GM23338 (cell line): ENCODE results near the gene MRPL37. TPM values are rescaled to one million over a fixed set of nuclear protein-coding genes. Genes with fewer than 3 reads are reported as not detected.

Source experiments
- ATAC-seq: fragments of 200-7000 bp; cut with Tn5 transposase; 3 replicates; pipeline ENCODE4 v1.9.1; 2020
- DNase-seq: peaks from one replicate; pipeline ENCODE4 v3.0.0-alpha.2; 2015; ENCODE audit warnings: low spot score
- H2AFZ ChIP-seq: fragments of 200-600 bp; sonication (generic); 2 replicates; pipeline ENCODE4 v1.8.0; 2016; ENCODE audit warnings: antibody characterized with exemption, mild to moderate bottlenecking, moderate library complexity
- H3F3A ChIP-seq: fragments of 200-600 bp; sonication (generic); replicated peaks from 2 replicates; pipeline ENCODE4 v1.8.0; 2017; ENCODE audit warnings: antibody characterized with exemption, mixed run types, low read depth
- H3K27ac ChIP-seq: fragments of 200-600 bp; sonication (generic); 2 replicates; pipeline ENCODE4 v1.6.1; 2016; ENCODE audit warnings: low read depth
- H3K27me3 ChIP-seq: fragments of 200-600 bp; sonication (generic); 2 replicates; pipeline ENCODE4 v1.8.0; 2016; ENCODE audit warnings: mild to moderate bottlenecking, mixed run types, moderate library complexity; ENCODE audit not compliant: insufficient read depth
- H3K36me3 ChIP-seq: fragments of 200-600 bp; sonication (generic); 2 replicates; pipeline ENCODE4 v1.8.0; 2016; ENCODE audit warnings: mild to moderate bottlenecking; ENCODE audit not compliant: insufficient read depth
- H3K4me1 ChIP-seq: fragments of 200-600 bp; sonication (generic); 2 replicates; pipeline ENCODE4 v1.8.0; 2016; ENCODE audit warnings: mild to moderate bottlenecking, moderate library complexity; ENCODE audit not compliant: insufficient read depth
- H3K4me2 ChIP-seq: fragments of 200-600 bp; sonication (generic); 2 replicates; pipeline ENCODE4 v1.7.1; 2017; ENCODE audit warnings: mixed run types
- H3K4me3 ChIP-seq: fragments of 200-600 bp; sonication (generic); 2 replicates; pipeline ENCODE4 v1.6.1; 2016; ENCODE audit warnings: mixed run types
- H3K79me2 ChIP-seq: fragments of 200-600 bp; sonication (generic); replicated peaks from 2 replicates; pipeline ENCODE4 v1.8.0; 2017; ENCODE audit warnings: mild to moderate bottlenecking; ENCODE audit not compliant: insufficient read depth
- H3K9me2 ChIP-seq: fragments of 200-600 bp; sonication (generic); 2 replicates; pipeline ENCODE4 v1.8.0; 2017; ENCODE audit not compliant: insufficient read depth
- H4K20me1 ChIP-seq: fragments of 200-600 bp; sonication (generic); replicated peaks from 2 replicates; pipeline ENCODE4 v1.8.0; 2017; ENCODE audit warnings: mild to moderate bottlenecking; ENCODE audit not compliant: insufficient read depth
- H3K27ac Mint-ChIP-seq: 2 replicates; pipeline ENCODE4 v1.8.0; 2020; ENCODE audit warnings: inconsistent platforms, mild to moderate bottlenecking, moderate library complexity, mixed read lengths
- H3K27me3 Mint-ChIP-seq: 3 replicates; pipeline ENCODE4 v1.8.0; 2022; ENCODE audit warnings: low read depth, mild to moderate bottlenecking, moderate library complexity, mixed read lengths, inconsistent platforms; ENCODE audit not compliant: insufficient read depth, poor library complexity
- H3K36me3 Mint-ChIP-seq: 3 replicates; pipeline ENCODE4 v1.8.0; 2021; ENCODE audit warnings: low read depth, mild to moderate bottlenecking, inconsistent platforms, moderate library complexity, mixed read lengths
- H3K4me1 Mint-ChIP-seq: 3 replicates; pipeline ENCODE4 v1.8.0; 2020; ENCODE audit warnings: mild to moderate bottlenecking, inconsistent platforms, mixed read lengths
- H3K4me3 Mint-ChIP-seq: 3 replicates; pipeline ENCODE4 v1.8.0; 2021; ENCODE audit warnings: moderate library complexity, mild to moderate bottlenecking, inconsistent platforms, mixed read lengths
- H3K9me3 Mint-ChIP-seq: 3 replicates; pipeline ENCODE4 v1.8.0; 2020; ENCODE audit warnings: moderate library complexity, mild to moderate bottlenecking, inconsistent platforms, mixed read lengths
- CREB1 ChIP-seq: fragments of 250-450 bp; sonication (Bioruptor Pico); IDR thresholded peaks from 2 replicates; pipeline ENCODE4 v1.5.0; 2020; ENCODE audit warnings: low read depth, mild to moderate bottlenecking, moderate library complexity
- CTCF ChIP-seq, 2 experiments: fragments of 200-600 bp in 1 of 2; sonication (generic) in 1 of 2; conservative IDR thresholded peaks; 2 replicates each; pipeline versions ENCODE4 v1.5.1 to v1.6.1; 2016 to 2017; ENCODE audit warnings: antibody characterized with exemption in 2 of 2, low read depth in 2 of 2, mild to moderate bottlenecking in 2 of 2, moderate library complexity in 1 of 2
- EZH2 ChIP-seq: fragments of 200-600 bp; sonication (generic); IDR thresholded peaks from one replicate; pipeline ENCODE4 v1.8.0; 2017; ENCODE audit warnings: antibody characterized with exemption, mild to moderate bottlenecking, low read depth; ENCODE audit not compliant: unreplicated experiment
- JUNB ChIP-seq: IDR thresholded peaks from one replicate; pipeline ENCODE4 v1.6.1; 2016; ENCODE audit warnings: antibody characterized with exemption; ENCODE audit not compliant: unreplicated experiment
- REST ChIP-seq: IDR thresholded peaks from one replicate; pipeline ENCODE4 v1.6.1; 2018; ENCODE audit warnings: antibody characterized with exemption; ENCODE audit not compliant: unreplicated experiment
- polyA plus RNA-seq: library from polyadenylated mRNA; unstranded; fragments of >200 nt; fragmentation: Nextera tagmentation; extraction: Ambion mirVana; gene quantifications from 2 replicates; pipeline ENCODE4 v1.2.1, GENCODE V29; 2016
- total RNA-seq: library from RNA; depleted of rRNA; stranded (reverse); fragments of >200 nt; shearing (Covaris generic); gene quantifications from 2 replicates; pipeline ENCODE4 v1.2.3, GENCODE V29; 2014

The MRPL37 gene
- total and polyA plus RNA-seq, 2 experiments from 2014 or later: 130 to 155 TPM

DNA sequence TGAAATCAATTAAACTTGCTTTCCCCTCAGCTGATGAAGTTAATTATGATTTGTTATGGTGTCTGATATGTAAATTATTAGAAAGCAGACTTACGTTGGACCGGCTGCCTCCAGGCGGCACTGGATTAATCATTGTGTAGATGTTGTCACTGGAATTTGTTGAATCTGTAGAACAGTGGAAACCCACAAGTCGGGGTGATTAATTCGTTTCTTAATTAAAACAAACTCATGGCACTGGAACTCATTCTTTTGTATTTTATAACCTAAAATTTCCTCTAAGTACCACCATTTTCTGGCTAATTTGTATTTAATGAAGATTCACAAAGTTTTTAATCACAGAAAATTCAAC lies 39.0 kb downstream of the MRPL37 start:
- H3K27ac Mint-ChIP-seq: no peak overlapping the region
- peaks cover 6% of the 10 kb centered on the region for H3K27me3 Mint-ChIP-seq
- H3K4me3 Mint-ChIP-seq: no peak overlapping the region

More for the DNA sequence above, 39.0 kb downstream of the MRPL37 start:
- Histone ChIP-seq H3K36me3 (peaks cover 11% of the 10 kb centered on the region), H3K4me3 (no peak overlapping the region), H3K4me1 (no peaks in the 10 kb centered on the region), H2AFZ (no peak overlapping the region), H3K9me2 (no peaks in the 10 kb centered on the region), H3K27ac (no peak overlapping the region), H3K27me3 (no peaks in the 10 kb centered on the region), H4K20me1 (no peaks in the 10 kb centered on the region; the same call in 1 of the 2 replicates), H3K79me2 (no peaks in the 10 kb centered on the region), H3K4me2 (no peak overlapping the region), H3F3A (0 out of 2 replicates have a peak, but pooled peaks cover 6% of the 10 kb centered on the region)
- ATAC-seq: no peak
- DNase-seq: no peak
- peaks cover 70% of the 10 kb centered on the region for H3K36me3 Mint-ChIP-seq
- no peak for TF ChIP-seq CREB1 (CRISPR knock-in tag)
- no peak for TF ChIP-seq JUNB
- no peak for TF ChIP-seq CTCF (conservative IDR thresholded peaks at IDR 0.05; ENCODE audit: low read depth in 2 of 2)
- no peak for TF ChIP-seq EZH2
- TF ChIP-seq REST: no peak
- H3K9me3 Mint-ChIP-seq: peaks cover 7% of the 10 kb centered on the region
- no peaks in the 10 kb centered on the region for H3K4me1 Mint-ChIP-seq
